ENCODE measurements around the gene FANCL. TPM values are rescaled to one million over a fixed set of nuclear protein-coding genes. Genes with fewer than 3 reads are reported as not detected.

Gene FANCL
- total RNA-seq, 6 donors from 2014 or later = 5.7 to 30.4 (median 15.4) TPM

DNA sequence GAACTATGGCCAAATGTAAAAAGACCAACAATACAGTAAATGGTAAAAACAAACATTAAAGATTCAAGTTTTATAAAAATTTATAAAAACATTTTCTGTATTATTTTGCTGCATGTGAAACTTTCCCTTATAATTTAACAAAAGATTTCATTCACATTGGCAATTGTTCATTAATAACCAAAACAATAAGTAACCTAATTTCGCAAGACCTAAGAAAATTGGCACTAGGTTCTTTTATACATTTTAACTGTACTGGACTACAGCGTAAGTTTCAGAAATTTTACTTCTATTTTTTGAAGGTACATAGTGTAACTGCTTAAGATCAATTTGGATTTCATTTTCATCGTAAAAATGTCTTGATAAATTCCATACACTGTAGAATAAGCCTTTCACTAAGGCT, 77.2 kb downstream of the FANCL start:
- Histone ChIP-seq H3K36me3 (peaks cover 6 to 47% (median 18%) of the 10 kb centered on the region in 4 donors), H3K27ac (no peak overlapping the region), H3K27me3 (no peaks in the 10 kb centered on the region), H3K4me1 (no peaks in the 10 kb centered on the region), H3K4me3 (no peak overlapping the region), H3K9me3 (no peaks in the 10 kb centered on the region)
- TF ChIP-seq POLR2AphosphoS5 (IDR thresholded peaks at IDR 0.05) (no peak), EP300 (IDR thresholded peaks at IDR 0.05) (no peak), POLR2A (IDR thresholded peaks at IDR 0.05) (no peak)
- TF ChIP-seq, protein P1, sequence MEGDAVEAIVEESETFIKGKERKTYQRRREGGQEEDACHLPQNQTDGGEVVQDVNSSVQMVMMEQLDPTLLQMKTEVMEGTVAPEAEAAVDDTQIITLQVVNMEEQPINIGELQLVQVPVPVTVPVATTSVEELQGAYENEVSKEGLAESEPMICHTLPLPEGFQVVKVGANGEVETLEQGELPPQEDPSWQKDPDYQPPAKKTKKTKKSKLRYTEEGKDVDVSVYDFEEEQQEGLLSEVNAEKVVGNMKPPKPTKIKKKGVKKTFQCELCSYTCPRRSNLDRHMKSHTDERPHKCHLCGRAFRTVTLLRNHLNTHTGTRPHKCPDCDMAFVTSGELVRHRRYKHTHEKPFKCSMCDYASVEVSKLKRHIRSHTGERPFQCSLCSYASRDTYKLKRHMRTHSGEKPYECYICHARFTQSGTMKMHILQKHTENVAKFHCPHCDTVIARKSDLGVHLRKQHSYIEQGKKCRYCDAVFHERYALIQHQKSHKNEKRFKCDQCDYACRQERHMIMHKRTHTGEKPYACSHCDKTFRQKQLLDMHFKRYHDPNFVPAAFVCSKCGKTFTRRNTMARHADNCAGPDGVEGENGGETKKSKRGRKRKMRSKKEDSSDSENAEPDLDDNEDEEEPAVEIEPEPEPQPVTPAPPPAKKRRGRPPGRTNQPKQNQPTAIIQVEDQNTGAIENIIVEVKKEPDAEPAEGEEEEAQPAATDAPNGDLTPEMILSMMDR (IDR thresholded peaks at IDR 0.05) = no peak
- no peak for ATAC-seq (ENCODE audit: low FRiP score in 2 of 2)
- no peak for DNase-seq
- WGBS, 2 donors = 92 to 96% methylated on average over 3 of the region's 3 CpGs

DNA sequence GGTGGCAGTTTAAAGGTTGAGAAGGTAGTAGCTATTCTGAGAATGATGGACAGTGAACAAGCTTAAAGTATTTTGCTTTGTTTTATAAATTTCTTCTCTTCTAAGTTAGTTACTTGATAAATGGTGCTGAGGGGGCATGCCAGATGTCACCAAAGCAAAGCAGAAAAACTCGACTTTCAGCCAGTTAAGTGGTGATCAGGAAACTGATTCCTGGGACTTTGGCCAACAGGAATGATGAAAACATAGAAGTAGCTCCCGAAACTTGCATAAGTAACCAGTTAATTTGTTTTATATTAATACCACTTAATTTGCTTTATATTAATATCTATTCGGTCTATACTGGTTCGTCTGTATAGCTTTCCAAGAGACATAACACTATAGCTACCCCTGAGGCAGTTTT, 82.6 kb downstream of the FANCL start:
- DNase-seq (no peak), ATAC-seq (ENCODE audit: low FRiP score in 2 of 2) (no peak)
- TF ChIP-seq POLR2A (IDR thresholded peaks at IDR 0.05) = no peak
- Histone ChIP-seq H3K36me3 (peaks cover 6 to 56% (median 18%) of the 10 kb centered on the region in 4 donors), H3K9me3 (no peaks in the 10 kb centered on the region), H3K4me1 (no peaks in the 10 kb centered on the region), H3K4me3 (no peak overlapping the region), H3K27ac (no peak overlapping the region), H3K27me3 (no peaks in the 10 kb centered on the region)
- 58 to 66% methylated on average over 4 of the region's 4 CpGs for WGBS, 2 donors

- Histone ChIP-seq H3K4me3 (no peak overlapping the region), H3K36me3 (peaks cover 6 to 49% (median 18%) of the 10 kb centered on the region in 4 donors), H3K27me3 (no peaks in the 10 kb centered on the region), H3K4me1 (no peaks in the 10 kb centered on the region), H3K27ac (no peak overlapping the region), H3K9me3 (no peaks in the 10 kb centered on the region)
- no peak for DNase-seq
- TF ChIP-seq POLR2A (IDR thresholded peaks at IDR 0.05) (no peak), EP300 (IDR thresholded peaks at IDR 0.05) (no peak), POLR2AphosphoS5 (IDR thresholded peaks at IDR 0.05) (no peak)
- TF ChIP-seq, protein P1 (IDR thresholded peaks at IDR 0.05) = no peak
- ATAC-seq (ENCODE audit: low FRiP score in 2 of 2) = no peak
These were observed 83.4 kb downstream of the FANCL start for GRCh38 chr2:58157754-58158153.

DNA sequence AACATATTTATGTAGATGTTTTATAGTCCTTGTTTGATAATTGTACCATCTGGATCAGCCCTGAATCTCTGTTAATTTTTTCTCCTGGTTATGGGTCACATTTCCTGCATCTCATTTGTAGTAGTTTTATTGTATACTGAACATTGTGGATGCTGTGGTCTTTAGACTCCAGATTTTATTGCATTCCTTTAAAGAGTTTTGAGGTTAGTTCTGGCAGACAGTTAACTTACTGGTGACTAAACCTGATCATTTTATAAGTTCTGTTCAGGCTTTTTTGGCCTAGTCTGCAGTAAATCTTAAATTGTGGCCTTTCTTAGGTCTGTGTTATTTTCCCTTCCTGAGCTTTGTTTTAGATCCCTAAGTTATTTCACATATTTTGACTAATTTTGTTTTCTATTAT, 84.3 kb downstream of the FANCL start:
- DNase-seq (no peak), ATAC-seq (ENCODE audit: low FRiP score in 2 of 2) (no peak)
- peaks cover 6 to 39% (median 17%) of the 10 kb centered on the region in 4 donors for H3K36me3 ChIP-seq
- no peaks in the 10 kb centered on the region for H3K9me3 ChIP-seq
- TF ChIP-seq, protein P1 (IDR thresholded peaks at IDR 0.05) = no peak
- TF ChIP-seq POLR2A (IDR thresholded peaks at IDR 0.05) (no peak), EP300 (IDR thresholded peaks at IDR 0.05) (no peak), POLR2AphosphoS5 (IDR thresholded peaks at IDR 0.05) (no peak)
- H3K27me3 ChIP-seq = no peaks in the 10 kb centered on the region
- no peak overlapping the region for H3K27ac ChIP-seq
- no peaks in the 10 kb centered on the region for H3K4me1 ChIP-seq
- no peak overlapping the region for H3K4me3 ChIP-seq

GRCh38 chr2:58155160-58155778, 85.9 kb downstream of the FANCL start:
- no peak overlapping the region for H3K4me3 ChIP-seq
- DNase-seq (peak in 1 of 2 donors; percentile 8), ATAC-seq (ENCODE audit: low FRiP score in 2 of 2) (peak in 1 of 2 donors; percentile 51)
- WGBS, 2 donors = 82 to 92% methylated on average over 3 to 6 of the region's 7 CpGs
- no peaks in the 10 kb centered on the region for H3K9me3 ChIP-seq
- no peaks in the 10 kb centered on the region for H3K27me3 ChIP-seq
- H3K4me1 ChIP-seq = no peaks in the 10 kb centered on the region
- TF ChIP-seq POLR2A (IDR thresholded peaks at IDR 0.05) = no peak
- TF ChIP-seq, protein P1 (IDR thresholded peaks at IDR 0.05) = no peak
- TF ChIP-seq EP300 (IDR thresholded peaks at IDR 0.05) = no peak
- TF ChIP-seq POLR2AphosphoS5 (IDR thresholded peaks at IDR 0.05) = no peak
- H3K36me3 ChIP-seq = peaks cover 0 to 25% (median 9%) of the 10 kb centered on the region in 4 donors
- no peak overlapping the region for H3K27ac ChIP-seq
